DMS153 (cell line): ENCODE results near the gene TEAD3.

Experiments
- DNase-seq: peaks from one replicate; lab custom pipeline; 2025; lab: John Stamatoyannopoulos, UW

The TEAD3 gene

DNA sequence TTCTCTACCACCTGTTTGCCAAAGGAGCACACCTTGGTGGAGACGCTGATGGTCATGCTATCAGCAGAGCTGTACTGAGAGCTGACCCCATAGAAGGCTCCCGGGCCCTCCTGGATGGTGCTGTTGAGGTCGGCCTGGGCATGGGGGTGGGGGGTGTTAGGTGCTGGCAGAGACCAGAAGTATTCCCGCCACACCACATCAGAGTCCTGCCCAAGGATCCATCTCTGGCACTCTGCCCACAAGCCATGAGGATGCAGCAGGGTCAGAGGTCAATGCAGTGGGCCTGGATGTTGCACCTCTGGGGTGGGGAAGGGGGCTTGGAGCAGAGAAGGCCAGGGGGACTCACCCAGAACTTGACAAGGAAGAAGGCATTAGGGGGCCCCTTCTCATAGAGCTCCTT is 21.3 kb downstream of the TEAD3 start:
- no peak for DNase-seq

DNA sequence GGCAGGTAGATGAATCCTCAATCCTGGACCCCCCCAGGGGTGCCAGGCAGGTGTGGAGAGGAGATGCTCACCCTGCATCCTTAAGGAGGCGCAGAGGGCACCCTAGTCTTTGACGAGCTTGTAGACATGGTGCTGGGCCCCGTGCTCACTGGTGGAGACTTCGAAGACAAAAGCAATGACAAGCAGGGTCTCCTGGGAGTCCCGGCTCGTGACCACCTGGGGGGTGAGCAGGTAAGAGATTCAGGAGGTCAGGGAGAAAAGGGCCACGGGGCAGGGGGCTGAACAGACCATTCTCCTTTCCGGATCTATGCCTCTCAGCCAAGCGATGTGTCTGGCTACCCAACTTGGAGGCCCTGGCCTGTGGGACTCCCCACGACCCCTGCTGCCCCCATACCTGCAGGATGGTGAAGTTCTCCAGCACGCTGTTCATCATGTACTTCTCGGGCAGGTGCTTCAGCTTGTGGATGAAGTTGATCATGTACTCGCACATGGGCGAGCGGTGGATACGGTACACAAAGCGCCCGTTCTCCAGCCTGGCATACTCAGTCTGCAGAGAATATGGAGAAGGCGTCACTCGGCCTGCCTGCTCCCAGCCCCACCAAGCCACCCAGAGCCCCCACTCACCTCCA is 21.8 kb downstream of the TEAD3 start:
- no peak for DNase-seq

DNA sequence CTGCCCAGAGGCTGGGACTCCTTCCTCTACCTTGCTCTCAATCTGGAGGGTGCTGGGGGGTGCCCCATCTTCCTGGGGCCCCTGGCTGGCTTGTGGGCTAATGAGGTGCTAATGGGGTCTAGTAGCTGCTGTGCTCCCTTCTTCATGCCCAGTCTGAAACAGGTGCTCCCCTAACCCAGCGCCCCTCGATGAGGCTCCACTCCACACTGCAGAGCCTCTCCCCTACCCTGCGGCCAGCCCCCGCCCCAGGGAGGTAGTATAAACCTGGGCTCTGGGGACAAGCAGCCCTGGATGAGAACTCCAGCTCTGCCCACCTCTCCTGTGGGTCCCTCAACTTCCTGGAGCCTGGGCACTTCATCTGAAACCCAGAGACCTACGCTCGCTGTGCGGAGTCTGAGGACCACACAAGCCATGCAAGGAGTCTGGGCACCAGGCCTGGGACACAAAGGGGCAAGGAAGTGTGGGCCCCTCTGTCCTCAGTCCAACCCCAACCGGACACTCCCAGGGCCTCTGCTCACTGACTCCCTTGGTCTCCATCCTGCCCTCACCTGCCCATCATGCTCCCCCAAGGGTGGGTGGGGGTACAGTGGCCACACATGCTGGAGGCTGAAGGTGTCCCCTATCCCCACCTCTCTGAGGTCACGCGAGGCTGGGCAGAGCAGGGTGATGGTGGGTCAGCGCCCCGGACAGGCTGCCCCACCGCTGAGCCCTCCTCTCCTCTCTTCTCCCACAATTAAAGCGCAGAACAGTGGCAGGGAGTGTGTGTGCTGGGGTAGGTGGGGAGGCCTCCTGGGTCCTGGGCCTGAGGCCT is 22.5 kb downstream of the TEAD3 start:
- no peak for DNase-seq

DNA sequence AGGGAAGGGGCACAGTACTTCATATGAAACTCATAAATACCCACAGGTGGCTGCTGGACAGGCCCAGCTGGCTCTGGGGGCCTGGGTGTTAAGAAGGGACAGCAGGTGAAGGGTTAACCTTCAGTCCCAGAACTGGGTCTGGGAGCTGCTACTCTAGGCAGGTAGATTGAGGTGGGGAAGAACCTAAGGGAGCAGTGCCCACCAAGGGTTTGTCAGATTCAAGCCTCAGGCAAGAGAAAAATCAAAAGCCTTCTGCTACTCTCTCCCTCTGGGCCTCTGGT is 23.1 kb downstream of the TEAD3 start:
- no peak for DNase-seq

DNA sequence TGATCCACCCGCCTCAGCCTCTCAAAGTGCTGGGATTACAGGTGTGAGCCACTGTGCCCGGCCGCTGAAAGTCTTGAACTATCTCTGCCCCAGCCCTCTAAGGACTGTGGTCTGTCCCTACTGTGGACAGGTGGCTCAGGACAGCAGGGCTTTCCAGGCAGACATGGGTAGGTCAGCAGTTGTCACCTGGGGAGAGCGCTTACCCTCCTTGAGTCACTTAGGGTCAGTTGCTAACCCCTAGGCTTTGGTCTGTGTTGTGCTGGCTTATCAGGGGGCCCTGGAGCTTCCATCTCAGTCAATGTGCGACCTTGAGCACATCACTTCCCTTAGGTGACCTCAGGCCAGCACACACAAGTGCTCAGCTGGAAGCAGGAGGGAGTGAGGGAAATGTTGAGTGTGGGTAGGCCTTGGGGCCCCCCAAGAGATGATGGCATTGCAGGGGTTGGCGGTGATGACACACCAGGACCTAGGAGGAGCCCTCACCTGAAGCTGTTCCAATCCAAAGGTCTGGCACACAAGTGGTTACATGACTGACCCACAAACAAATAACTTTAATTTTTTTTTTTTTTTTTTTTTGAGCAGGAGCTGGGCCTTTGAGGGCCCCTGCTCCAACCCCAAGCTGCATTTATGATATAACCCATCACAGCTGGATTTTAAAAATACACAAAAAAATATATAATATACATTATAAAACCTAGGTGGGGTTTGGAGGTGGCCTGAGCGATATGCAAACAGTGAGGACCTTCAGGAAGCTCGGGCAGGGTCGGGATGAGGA is 23.6 kb downstream of the TEAD3 start:
- no peak for DNase-seq

DNA sequence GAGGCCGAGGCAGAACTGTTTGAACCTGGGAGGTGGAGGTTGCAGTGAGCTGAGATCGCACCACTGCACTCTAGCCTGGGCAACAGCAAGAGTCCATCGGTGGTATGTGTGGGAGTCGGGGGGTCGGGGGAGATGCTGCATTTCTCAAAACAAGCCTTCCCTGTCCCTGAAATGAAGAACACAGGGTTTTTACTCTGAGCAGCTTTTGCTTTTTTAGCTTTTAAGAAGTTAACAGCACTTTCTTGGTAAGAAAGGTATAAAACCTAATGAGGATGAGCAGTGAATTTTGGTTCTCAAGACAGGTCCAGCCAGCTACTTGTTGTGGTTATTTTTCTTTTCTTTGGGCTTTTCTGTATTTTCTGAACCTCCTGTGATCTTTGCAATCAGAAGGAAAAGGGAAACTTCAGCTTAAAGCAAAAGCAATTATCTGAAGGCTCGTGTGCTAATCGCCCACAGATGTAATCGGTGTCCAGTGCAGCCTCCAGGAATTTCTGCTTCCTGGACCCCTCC is 25.0 kb downstream of the TEAD3 start:
- DNase-seq: no peak

DNA sequence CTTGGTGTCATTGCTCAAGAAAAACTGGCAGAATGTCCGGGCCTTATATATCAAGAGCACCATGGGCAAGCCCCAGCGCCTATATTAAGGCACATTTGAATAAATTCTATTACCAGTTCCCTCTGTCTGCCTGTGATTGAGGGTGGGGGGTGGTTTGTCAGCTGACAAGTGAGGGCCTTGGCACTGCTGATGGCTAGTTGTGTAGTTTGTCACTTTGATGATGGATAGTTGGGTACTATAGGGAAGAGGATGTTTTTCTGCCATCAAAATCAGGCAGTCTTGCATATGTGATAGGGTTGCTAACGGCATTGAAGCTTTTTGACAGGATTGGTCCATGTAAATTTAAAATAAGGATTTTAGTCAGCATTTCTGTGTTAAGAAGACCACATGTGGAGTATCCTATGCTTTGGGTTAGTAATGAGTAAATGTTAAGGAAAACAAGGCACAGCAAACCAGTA is 26.2 kb downstream of the TEAD3 start:
- DNase-seq: no peak

DNA sequence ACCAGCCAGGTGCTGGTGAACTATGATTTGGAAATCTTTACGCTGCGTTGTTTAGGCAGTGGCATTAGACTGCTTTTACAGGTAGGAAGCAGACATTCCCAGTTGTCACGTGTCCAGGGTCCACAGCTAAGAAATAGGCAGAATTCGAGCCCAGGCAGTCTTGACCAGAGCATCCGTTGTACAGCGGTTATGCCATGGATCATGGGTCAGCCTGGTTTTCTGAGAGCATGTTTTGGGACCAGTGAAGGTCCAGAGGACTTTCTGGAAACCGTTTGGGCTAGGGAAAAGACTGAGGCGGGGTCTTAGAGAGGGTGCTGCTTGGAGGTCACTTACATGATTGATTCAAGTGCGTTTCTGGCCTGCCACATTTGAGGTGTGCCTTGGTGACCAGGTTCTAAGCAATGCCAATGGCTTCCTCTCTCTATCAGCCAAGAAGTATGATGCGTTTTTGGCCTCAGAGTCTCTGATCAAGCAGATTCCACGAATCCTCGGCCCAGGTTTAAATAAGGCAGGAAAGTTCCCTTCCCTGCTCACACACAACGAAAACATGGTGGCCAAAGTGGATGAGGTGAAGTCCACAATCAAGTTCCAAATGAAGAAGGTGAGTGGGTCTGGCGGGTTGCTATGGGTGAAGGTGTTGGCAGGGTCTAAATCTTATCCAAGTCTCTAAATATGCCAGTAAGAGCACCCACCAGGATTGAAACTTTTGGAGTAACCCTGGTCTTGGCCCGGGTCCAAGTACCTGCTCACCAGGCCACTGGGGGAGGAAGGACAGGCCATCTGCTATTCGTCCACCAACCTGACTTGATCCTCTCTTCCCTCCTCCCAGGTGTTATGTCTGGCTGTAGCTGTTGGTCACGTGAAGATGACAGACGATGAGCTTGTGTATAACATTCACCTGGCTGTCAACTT is 26.9 kb downstream of the TEAD3 start:
- no peak for DNase-seq

DNA sequence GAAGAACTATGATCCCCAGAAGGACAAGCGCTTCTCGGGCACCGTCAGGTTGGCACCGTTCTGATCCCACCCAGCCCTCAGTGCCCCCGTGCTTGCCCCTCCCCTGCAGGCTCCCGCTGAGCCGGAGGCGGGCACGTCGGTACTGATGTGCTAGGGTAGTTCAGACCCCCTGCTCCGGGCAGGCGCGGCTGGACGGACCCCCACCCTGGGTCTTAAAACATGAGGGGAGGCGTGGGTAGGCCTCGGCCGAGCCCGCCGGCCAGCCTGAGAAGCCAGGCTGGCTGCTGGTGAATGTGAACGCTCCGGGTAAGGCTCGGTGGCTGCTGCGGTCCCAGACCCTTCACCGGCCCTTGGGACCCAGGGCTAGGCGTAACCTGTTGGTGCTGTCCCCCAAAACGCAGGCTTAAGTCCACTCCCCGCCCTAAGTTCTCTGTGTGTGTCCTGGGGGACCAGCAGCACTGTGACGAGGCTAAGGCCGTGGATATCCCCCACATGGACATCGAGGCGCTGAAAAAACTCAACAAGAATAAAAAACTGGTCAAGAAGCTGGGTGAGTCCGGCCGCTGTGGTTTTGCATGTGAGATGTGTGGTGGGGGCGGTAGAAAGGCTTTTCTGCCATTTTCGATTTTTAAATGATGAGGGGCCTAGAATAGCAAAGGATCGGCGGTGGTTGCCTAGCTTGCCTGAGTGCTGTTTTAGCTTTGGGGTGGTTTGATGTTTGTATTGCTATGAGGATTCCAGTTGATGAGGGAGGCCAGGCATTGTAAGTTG is 27.7 kb downstream of the TEAD3 start:
- no peak for DNase-seq

DNA sequence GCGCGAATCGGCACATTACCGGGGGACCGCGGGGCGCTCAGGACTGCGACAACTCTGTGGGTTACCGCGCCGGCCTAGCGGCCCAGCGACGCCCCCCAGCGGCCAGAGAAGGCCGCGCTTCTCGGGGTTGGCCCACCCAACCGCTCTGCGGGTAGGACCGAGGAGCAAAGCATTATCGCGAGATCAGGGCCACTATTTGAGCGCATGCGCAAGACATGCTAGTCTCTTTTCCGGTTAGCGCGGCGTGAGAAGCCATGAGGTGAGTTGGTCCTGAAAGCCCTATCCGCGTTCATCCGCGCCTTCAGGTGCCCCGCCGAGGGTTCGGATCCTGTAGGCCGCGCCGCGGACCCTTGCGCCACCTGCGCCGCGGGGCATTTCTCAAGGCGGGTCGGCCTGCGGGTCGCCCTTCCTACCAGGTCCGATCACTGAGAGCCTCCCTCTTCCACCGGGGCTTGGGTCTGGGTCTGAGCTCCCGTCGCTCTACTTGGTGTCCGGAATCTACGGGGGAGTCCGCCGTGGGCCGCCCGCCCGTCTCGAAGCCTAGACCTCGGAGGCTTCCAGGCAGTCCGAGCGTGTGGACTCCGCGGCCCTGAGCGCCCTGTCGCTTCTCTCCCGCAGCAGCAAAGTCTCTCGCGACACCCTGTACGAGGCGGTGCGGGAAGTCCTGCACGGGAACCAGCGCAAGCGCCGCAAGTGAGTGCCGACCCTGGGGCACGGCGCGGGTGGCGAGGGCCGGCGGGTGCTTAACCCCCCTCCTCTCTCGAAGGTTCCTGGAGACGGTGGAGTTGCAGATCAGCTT is 28.5 kb downstream of the TEAD3 start, which contains the start of gene RPL10A:
Gene RPL10A (plus strand): TSS at position 221 of the 799 bp plus-strand sequence. CDS start 34 bp downstream, at position 255.
- DNase-seq: peak; percentile 91

DNA sequence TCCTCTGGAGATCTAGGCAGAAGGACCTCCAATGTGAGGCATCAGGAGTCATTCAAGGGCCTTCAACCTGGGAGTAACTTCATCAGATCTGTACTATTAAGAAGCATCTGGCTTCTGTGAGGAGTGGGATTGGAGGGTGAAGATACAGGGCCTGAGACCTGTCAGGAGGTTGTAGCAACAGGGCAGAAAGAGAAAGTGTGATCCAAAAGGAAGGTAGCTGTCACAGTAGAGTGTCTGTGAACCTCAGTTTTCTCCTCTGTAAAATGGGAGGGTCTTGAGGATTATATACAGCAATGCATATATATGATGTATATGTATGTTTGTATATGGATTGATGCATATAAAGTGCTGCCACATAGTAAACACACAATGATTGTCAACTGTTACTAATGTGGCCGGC is 31.2 kb downstream of the TEAD3 start:
- no peak for DNase-seq

DNA sequence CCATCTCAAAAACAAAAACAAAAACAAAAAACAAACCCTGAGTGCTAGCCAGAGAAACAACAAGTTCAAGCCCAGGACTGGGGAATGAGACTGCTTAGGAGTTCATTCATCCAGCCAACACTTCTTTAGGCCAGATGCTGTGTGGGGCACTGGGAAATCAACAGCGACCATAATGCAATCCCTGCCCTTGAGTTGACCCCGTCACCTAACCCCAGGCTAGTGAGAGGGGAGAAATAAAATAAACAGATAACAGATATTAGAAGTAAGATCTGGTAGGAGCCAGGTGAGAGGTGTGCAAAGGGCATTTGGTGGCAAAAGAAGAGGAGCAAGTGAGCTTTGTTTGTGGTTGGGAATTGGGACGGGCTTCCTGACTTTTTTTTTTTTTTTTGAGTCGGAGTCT is 33.6 kb downstream of the TEAD3 start:
- no peak for DNase-seq

DNA sequence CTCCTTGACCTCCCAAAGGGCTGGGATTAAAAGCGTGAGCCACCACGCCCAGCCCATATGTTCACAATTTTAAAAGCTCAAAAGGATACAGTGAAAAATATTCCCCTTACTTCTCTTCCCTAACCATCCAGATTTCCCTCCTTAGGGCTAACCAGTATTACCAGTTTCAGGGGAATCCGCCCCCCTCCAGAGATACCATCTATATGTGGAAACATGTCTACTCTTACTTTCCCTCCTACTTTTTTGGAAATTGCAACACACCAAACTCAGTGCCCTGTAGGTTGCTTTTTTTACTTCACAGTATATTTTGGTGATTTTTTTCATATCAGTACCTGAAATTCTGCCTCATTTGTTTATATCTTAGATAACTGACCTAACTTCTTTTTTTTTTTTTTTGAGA is 35.6 kb downstream of the TEAD3 start:
- no peak for DNase-seq

DNA sequence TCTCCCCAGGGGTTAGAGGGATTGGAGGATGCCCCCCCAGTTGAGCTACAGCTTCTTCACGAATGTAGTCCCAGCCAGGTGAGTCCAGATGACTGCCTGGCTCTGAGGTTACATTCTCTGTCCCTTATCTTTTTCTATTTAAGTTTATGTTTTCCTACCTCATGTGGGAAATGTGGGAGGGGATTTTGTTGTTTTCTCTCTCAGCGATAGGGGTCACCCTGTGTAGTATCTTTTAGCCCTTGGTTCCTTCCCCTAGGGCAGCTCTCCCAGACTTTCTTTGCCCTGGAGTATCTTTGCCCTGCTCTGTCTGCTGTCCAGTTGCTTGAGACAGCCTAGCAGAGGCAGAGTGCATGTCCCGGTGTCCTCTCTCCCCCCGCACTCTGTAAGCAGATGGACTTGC is 39.0 kb downstream of the TEAD3 start:
- no peak for DNase-seq

DNA sequence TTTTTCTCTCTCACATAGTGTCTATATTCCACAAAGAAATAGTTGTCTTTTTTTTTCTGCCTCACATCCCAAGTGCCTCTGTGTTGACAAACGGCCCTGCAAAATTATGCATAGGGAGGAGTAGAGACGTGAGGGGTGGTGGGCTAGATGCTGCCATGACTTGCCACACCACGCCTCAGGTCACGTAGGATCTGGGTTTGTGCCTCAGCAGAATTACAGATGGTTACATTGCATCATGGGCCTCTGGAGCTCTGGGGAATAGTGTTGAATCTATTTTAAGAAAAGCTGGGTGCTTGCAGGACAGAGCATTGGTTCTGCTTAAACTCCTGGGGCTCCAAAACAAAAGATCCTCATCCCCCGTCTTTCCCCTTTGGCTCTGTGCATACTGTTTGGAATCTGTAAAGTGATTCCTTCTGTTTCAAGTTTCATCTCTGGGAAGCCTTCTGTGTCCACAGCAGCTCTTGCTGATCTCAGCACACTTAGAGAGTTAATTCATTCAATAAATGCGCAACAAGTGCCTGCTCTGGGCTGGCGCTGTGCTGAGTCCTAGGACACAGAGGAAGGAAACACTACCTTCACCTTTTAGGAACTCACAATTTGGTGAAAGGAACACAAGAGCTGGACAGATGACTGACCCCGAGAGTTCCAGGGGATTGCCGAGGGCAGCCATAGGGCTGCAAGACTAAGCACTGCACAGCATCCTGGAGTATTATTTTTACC is 42.3 kb downstream of the TEAD3 start:
- no peak for DNase-seq

DNA sequence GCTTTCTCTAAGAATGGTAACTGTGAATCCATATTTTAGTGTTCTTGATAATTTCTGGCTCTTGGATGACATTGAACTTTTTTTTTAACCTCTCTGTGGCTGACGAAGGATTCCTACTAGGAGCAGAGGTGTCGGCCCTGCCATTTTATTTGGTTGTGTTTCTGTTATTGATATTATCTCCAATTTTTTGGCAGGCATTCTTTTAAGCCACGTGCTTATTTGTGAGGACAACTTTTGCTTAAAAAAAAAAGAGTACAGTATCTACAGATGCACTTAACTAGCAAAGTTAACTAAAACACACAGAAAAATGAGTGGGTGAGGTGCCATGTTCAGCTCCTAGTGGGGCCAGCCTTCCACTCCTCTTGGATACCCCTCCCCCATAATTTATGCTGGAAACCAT is 43.6 kb downstream of the TEAD3 start:
- no peak for DNase-seq

DNA sequence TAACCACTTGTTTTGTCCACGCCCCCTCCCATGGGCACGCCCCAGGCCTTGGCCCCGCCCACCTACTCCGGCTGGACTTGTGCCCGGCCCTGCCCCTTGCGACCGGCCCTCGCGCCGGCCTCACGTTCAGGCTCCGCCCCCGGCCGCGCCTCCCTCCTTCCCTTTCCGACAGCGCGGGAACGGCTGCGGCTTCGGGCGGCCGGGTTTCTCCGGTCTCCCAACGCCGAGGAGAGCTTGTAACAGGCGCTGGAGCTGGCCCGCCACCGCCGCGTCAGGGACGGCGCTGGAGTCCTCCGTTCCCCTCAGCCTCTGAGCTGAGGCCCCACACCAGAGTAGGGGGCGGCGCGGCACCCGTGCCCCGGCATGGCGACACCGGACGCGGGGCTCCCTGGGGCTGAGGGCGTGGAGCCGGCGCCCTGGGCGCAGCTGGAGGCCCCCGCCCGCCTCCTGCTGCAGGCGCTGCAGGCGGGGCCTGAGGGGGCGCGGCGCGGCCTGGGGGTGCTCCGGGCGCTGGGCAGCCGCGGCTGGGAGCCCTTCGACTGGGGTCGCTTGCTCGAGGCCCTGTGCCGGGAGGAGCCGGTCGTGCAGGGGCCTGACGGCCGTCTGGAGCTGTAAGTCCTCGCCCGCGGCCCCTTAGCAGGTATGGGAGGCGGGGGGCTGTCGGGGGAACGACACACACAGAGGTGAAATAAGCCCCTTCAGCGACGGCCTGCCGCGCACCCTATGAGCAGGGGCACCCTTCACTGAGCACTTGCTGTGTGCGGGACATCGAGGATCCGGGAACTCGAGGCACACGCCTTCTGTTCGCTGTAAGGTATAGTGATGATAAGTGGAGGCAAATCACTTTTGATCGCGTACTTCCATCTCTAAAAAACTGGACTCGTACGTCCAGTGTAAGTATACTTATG is 44.4 kb downstream of the TEAD3 start, which contains the start of gene FANCE:
Gene FANCE (plus strand): TSS at position 156 of the 908 bp plus-strand sequence. CDS start 208 bp downstream, at position 364.
- DNase-seq: peak; percentile 82
